Activated CD8-positive, alpha-beta memory T cell treated with anti-CD3 and anti-CD28 coated beads for 1 hour (primary cell): ENCODE results near the gene MEF2D.

ENCODE experiments used
- DNase-seq, 2 donors: peaks; one replicate each; pipeline ENCODE4 v3.0.0-alpha.2; 2020; ENCODE audit warnings: low read depth in 1 of 2; ENCODE audit errors: extremely low read depth in 1 of 2

The MEF2D gene

GRCh38 chr1:156430866-156431265, 69.7 kb downstream of the MEF2D start:
- no peak for DNase-seq

GRCh38 chr1:156430303-156430702, 70.3 kb downstream of the MEF2D start:
- DNase-seq, result no peak

GRCh38 chr1:156429313-156430060, 71.1 kb downstream of the MEF2D start:
- no peak for DNase-seq

- no peak for DNase-seq
Observed at GRCh38 chr1:156428746-156429288, 71.8 kb downstream of the MEF2D start.

- DNase-seq, result no peak
Observed at GRCh38 chr1:156427957-156428356, 72.6 kb downstream of the MEF2D start.

- DNase-seq, result no peak
Observed at GRCh38 chr1:156425943-156426342, 74.6 kb downstream of the MEF2D start.

GRCh38 chr1:156424806-156425432, 75.7 kb downstream of the MEF2D start:
- DNase-seq, result no peak

- no peak for DNase-seq
Observed at GRCh38 chr1:156423422-156424352, 76.9 kb downstream of the MEF2D start.

- DNase-seq, result no peak
Observed at GRCh38 chr1:156422602-156423091, 77.9 kb downstream of the MEF2D start.

GRCh38 chr1:156421939-156422601, 78.5 kb downstream of the MEF2D start:
- no peak for DNase-seq

GRCh38 chr1:156421062-156421938, 79.3 kb downstream of the MEF2D start:
- DNase-seq, result peak; percentile 31 to 46

- DNase-seq, result no peak
Observed at GRCh38 chr1:156420205-156421061, 80.1 kb downstream of the MEF2D start.

GRCh38 chr1:156419854-156420204, 80.7 kb downstream of the MEF2D start:
- peak; percentile 19 to 25 for DNase-seq

GRCh38 chr1:156418416-156419070, 82.0 kb downstream of the MEF2D start:
- no peak for DNase-seq

GRCh38 chr1:156417401-156418020, 83.1 kb downstream of the MEF2D start:
- DNase-seq, result no peak

- no peak for DNase-seq
Observed at GRCh38 chr1:156416993-156417392, 83.6 kb downstream of the MEF2D start.

GRCh38 chr1:156414461-156415064, 86.0 kb downstream of the MEF2D start:
- no peak for DNase-seq
